Body of pancreas (tissue), 4 donors: ENCODE results near the gene RBFOX2.

Experiments used
- POLR2A ChIP-seq, 3 donors: fragments of 450-650 bp; IDR thresholded peaks; one replicate each; pipeline ENCODE4 v1.6.1; 2016; ENCODE audit warnings: antibody characterized with exemption in 3 of 3, mild to moderate bottlenecking in 2 of 3
- TF ChIP-seq, protein P1 (sequence below), 7 experiments: fragments of 450-650 bp in 4 of 7; fragments of 200-600 bp in 3 of 7; sonication (generic) in 3 of 7; IDR thresholded peaks; one replicate each; pipeline ENCODE4 v1.5.1; 2016 to 2019; ENCODE audit warnings: antibody characterized with exemption in 7 of 7

DNA sequence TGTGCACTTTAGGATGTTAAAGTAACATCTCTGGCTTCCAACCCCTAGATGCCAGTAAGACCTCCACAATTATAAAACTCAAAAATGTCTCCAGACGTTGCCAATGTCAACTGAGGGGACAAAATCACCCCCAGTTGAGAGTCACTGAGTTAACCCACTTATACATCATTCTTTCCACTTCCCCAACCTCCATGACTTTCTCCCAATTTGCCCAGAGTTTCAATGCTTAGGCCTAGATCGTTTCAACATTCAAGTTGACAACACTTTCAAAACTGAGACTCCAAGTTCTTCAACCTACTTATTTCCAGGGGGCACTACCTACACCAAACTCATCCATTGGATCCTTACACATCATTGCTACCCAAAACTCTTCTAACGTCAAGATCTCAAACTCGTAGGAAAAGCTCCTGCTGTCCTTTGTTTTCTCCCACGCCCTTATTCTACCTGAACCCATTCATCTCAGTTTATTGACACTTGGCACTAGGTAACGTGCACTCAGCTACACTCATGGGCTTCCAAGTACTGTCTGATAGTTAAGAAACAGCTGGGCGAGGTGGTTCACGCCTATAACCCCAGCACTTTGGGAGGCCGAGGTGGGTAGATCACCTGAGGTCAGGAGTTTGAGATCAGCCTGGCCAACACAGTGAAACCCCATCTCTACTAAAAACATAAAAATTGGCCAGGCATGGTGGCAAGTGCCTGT lies 24.5 kb downstream of the RBFOX2 start:
- TF ChIP-seq, protein P1, sequence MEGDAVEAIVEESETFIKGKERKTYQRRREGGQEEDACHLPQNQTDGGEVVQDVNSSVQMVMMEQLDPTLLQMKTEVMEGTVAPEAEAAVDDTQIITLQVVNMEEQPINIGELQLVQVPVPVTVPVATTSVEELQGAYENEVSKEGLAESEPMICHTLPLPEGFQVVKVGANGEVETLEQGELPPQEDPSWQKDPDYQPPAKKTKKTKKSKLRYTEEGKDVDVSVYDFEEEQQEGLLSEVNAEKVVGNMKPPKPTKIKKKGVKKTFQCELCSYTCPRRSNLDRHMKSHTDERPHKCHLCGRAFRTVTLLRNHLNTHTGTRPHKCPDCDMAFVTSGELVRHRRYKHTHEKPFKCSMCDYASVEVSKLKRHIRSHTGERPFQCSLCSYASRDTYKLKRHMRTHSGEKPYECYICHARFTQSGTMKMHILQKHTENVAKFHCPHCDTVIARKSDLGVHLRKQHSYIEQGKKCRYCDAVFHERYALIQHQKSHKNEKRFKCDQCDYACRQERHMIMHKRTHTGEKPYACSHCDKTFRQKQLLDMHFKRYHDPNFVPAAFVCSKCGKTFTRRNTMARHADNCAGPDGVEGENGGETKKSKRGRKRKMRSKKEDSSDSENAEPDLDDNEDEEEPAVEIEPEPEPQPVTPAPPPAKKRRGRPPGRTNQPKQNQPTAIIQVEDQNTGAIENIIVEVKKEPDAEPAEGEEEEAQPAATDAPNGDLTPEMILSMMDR (IDR thresholded peaks at IDR 0.05): no peak
- no peak for TF ChIP-seq POLR2A (IDR thresholded peaks at IDR 0.05)
